ENCODE data around the gene ZNF229. TPM values are rescaled to one million over a fixed set of nuclear protein-coding genes. Genes with fewer than 3 reads are reported as not detected.
"Not testable (repeated sequence)": the region's sequence is repeated elsewhere in the genome, so short reads cannot be mapped to it uniquely, and the experiment has no call there.

Gene ZNF229
- 1 to 10 TPM; 1.1 to 1.6 (median 1.3) TPM for polyA plus RNA-seq

- H3K27ac ChIP-seq (ENCODE audit: low read depth, low read length): no peak within 1 kb of the TSS
Measured at GRCh38 chr19:44447916-44448674, at the start of gene ZNF229. Gene ZNF229 (minus strand): TSS chr19:44448472. CDS start chr19:44442847, 5,625 bp downstream.

GRCh38 chr19:44496711-44497110 lies 48.4 kb upstream of the ZNF229 start:
- no peak overlapping the region for H3K27ac ChIP-seq (ENCODE audit: low read depth, low read length)
- 97 to 100% (median 98%) methylated on average over 1 of the region's 1 CpG for WGBS, 3 donors

More at GRCh38 chr19:44447916-44448674, at the start of gene ZNF229:
- WGBS, 3 donors: 2 to 4% (median 3%) methylated on average over 45 of the region's 45 CpGs

GRCh38 chr19:44476559-44477408 lies 28.5 kb upstream of the ZNF229 start:
- WGBS, 3 donors: 97 to 99% (median 98%) methylated on average over 7 of the region's 7 CpGs

GRCh38 chr19:44468730-44469129 lies 20.5 kb upstream of the ZNF229 start:
- not testable (repeated sequence) for H3K27ac ChIP-seq (ENCODE audit: low read depth, low read length)
- 65 to 68% (median 68%) methylated on average over 5 of the region's 5 CpGs for WGBS, 3 donors

More at GRCh38 chr19:44476559-44477408, 28.5 kb upstream of the ZNF229 start:
- H3K27ac ChIP-seq (ENCODE audit: low read depth, low read length): no peak overlapping the region

- WGBS, 3 donors: 41 to 51% (median 46%) methylated on average over 3 of the region's 3 CpGs
- H3K27ac ChIP-seq (ENCODE audit: low read depth, low read length): not testable (repeated sequence)
Measured at GRCh38 chr19:44462600-44463286, 14.5 kb upstream of the ZNF229 start.

GRCh38 chr19:44456016-44456415 lies 7.7 kb upstream of the ZNF229 start:
- H3K27ac ChIP-seq (ENCODE audit: low read depth, low read length): not testable (repeated sequence)
- 85 to 100% (median 86%) methylated on average over 3 to 10 of the region's 13 CpGs for WGBS, 3 donors

- H3K27ac ChIP-seq (ENCODE audit: low read depth, low read length): no peak overlapping the region
- 55 to 78% (median 68%) methylated on average over 4 of the region's 4 CpGs for WGBS, 3 donors
Measured at GRCh38 chr19:44455100-44455499, 6.8 kb upstream of the ZNF229 start.

- no peak overlapping the region for H3K27ac ChIP-seq (ENCODE audit: low read depth, low read length)
- WGBS, 3 donors: 83 to 95% (median 89%) methylated on average over 4 of the region's 4 CpGs
Measured at GRCh38 chr19:44452367-44452766, 4.1 kb upstream of the ZNF229 start.

- WGBS, 3 donors: 89 to 93% (median 92%) methylated on average over 17 to 18 of the region's 18 CpGs
- no peak overlapping the region for H3K27ac ChIP-seq (ENCODE audit: low read depth, low read length)
Measured at GRCh38 chr19:44451687-44452086, 3.4 kb upstream of the ZNF229 start.

GRCh38 chr19:44438441-44438840 lies 9.8 kb downstream of the ZNF229 start:
- 95 to 98% (median 97%) methylated on average over 3 of the region's 3 CpGs for WGBS, 3 donors
- no peak overlapping the region for H3K27ac ChIP-seq (ENCODE audit: low read depth, low read length)

- H3K27ac ChIP-seq (ENCODE audit: low read depth, low read length): no peak overlapping the region
- 95 to 96% (median 96%) methylated on average over 2 of the region's 2 CpGs for WGBS, 3 donors
Measured at GRCh38 chr19:44435441-44435840, 12.8 kb downstream of the ZNF229 start.

- 87 to 91% (median 89%) methylated on average over 1 of the region's 1 CpG for WGBS, 3 donors
- no peak overlapping the region for H3K27ac ChIP-seq (ENCODE audit: low read depth, low read length)
Measured at GRCh38 chr19:44430956-44431355, 17.3 kb downstream of the ZNF229 start.

GRCh38 chr19:44415553-44415952 lies 32.7 kb downstream of the ZNF229 start:
- WGBS, 3 donors: 84 to 94% (median 89%) methylated on average over 4 to 13 of the region's 15 CpGs
- H3K27ac ChIP-seq (ENCODE audit: low read depth, low read length): not testable (repeated sequence)

- no peak within 1 kb of the TSS for H3K27ac ChIP-seq (ENCODE audit: low read depth, low read length)
- 6 to 7% (median 7%) methylated on average over 43 of the region's 43 CpGs for WGBS, 3 donors
Measured at GRCh38 chr19:44401139-44402115, 46.8 kb downstream of the ZNF229 start, which contains the start of gene ZNF285. Gene ZNF285 (minus strand): TSS chr19:44401608. CDS start chr19:44397213, 4,395 bp downstream.

GRCh38 chr19:44389268-44389667 lies 59.0 kb downstream of the ZNF229 start:
- H3K27ac ChIP-seq (ENCODE audit: low read depth, low read length): not testable (repeated sequence)
- 93 to 99% (median 93%) methylated on average over 4 of the region's 4 CpGs for WGBS, 3 donors

Data from adipose tissue (tissue), 3 donors.